Lower lobe of right lung (tissue), 2 donors: ENCODE measurements around the gene ABCC1. TPM values are rescaled to one million over a fixed set of nuclear protein-coding genes. Genes with fewer than 3 reads are reported as not detected.

Experiments used
- ATAC-seq, 2 donors: fragments of 200-7000 bp; cut with Tn5 transposase; one replicate each; pipeline ENCODE4 v1.9.1; 2020 to 2022; ENCODE audit warnings: mild to moderate bottlenecking in 2 of 2, moderate library complexity in 2 of 2
- DNase-seq: peaks from one replicate; pipeline ENCODE4 v3.0.0-alpha.2; 2020
- H3K27ac ChIP-seq: fragments of 200-600 bp; one replicate; pipeline ENCODE4 v1.8.0; 2022
- H3K27me3 ChIP-seq: fragments of 200-600 bp; one replicate; pipeline ENCODE4 v1.8.0; 2022; ENCODE audit warnings: low read depth
- H3K36me3 ChIP-seq: fragments of 200-600 bp; one replicate; pipeline ENCODE4 v1.8.0; 2022; ENCODE audit warnings: mild to moderate bottlenecking
- H3K4me1 ChIP-seq: fragments of 200-600 bp; one replicate; pipeline ENCODE4 v1.8.0; 2022
- H3K4me3 ChIP-seq: fragments of 200-600 bp; one replicate; pipeline ENCODE4 v1.8.0; 2022; ENCODE audit warnings: mild to moderate bottlenecking
- H3K9me3 ChIP-seq: fragments of 200-600 bp; one replicate; pipeline ENCODE4 v1.8.0; 2022
- CTCF ChIP-seq: fragments of 200-600 bp; IDR thresholded peaks from one replicate; pipeline ENCODE4 v1.8.0; 2022; ENCODE audit warnings: antibody characterized with exemption, mild to moderate bottlenecking
- intact Hi-C: fragments of 100-400 bp; cut with DNase I; formaldehyde crosslinking; loops from one replicate; pipeline ENCODE4 v1.11.0; 2022
- total RNA-seq: library from RNA; stranded (reverse); fragmentation: NEBNext Ultra II Directional; extraction: Animal tissue kit (Norgen Biotek cat#: 25700); gene quantifications from one replicate; pipeline ENCODE4 v1.2.1, GENCODE V29; 2021
- donor health status: DM: no; HTN: yes; CAD: no; lungs with severe emphysema.

The ABCC1 gene
- total RNA-seq, 1 donor from 2014 or later: 47.5 TPM

- Histone ChIP-seq H3K4me3 (no peak overlapping the region), H3K9me3 (no peaks in the 10 kb centered on the region), H3K4me1 (peaks cover 26% of the 10 kb centered on the region), H3K36me3 (no peaks in the 10 kb centered on the region), H3K27ac (no peak overlapping the region), H3K27me3 (no peaks in the 10 kb centered on the region)
- DNase-seq: no peak
- intact Hi-C loops: no loop called here
- no peak for TF ChIP-seq CTCF
- no peak for ATAC-seq
These were observed 52.3 kb downstream of the ABCC1 start for GRCh38 chr16:16001596-16002255.

GRCh38 chr16:16003719-16004313 is 54.4 kb downstream of the ABCC1 start:
- ATAC-seq: no peak
- TF ChIP-seq CTCF: no peak

GRCh38 chr16:16004314-16004749 is 54.9 kb downstream of the ABCC1 start:
- ATAC-seq: no peak
- no peak for TF ChIP-seq CTCF
- no peaks in the 10 kb centered on the region for H3K9me3 ChIP-seq
- peaks cover 5% of the 10 kb centered on the region for H3K36me3 ChIP-seq
- H3K27me3 ChIP-seq: no peaks in the 10 kb centered on the region
- H3K4me1 ChIP-seq: peaks cover 13% of the 10 kb centered on the region
- intact Hi-C loops: no loop called here
- DNase-seq: no peak
- H3K4me3 ChIP-seq: no peak overlapping the region
- H3K27ac ChIP-seq: no peak overlapping the region

More at GRCh38 chr16:16003719-16004313, 54.4 kb downstream of the ABCC1 start:
- intact Hi-C loops: no loop called here
- no peak for DNase-seq
- H3K9me3 ChIP-seq: no peaks in the 10 kb centered on the region
- peaks cover 15% of the 10 kb centered on the region for H3K4me1 ChIP-seq
- H3K4me3 ChIP-seq: no peak overlapping the region
- peaks cover under 1% of the 10 kb centered on the region for H3K36me3 ChIP-seq
- H3K27me3 ChIP-seq: no peaks in the 10 kb centered on the region
- H3K27ac ChIP-seq: no peak overlapping the region

GRCh38 chr16:16005721-16006120 is 56.3 kb downstream of the ABCC1 start:
- no peak for TF ChIP-seq CTCF
- peaks cover 13% of the 10 kb centered on the region for H3K4me1 ChIP-seq
- intact Hi-C loops: no loop called here
- H3K9me3 ChIP-seq: no peaks in the 10 kb centered on the region
- H3K27me3 ChIP-seq: no peaks in the 10 kb centered on the region
- peaks cover 19% of the 10 kb centered on the region for H3K36me3 ChIP-seq
- DNase-seq (no peak), ATAC-seq (no peak)
- no peak overlapping the region for H3K27ac ChIP-seq
- H3K4me3 ChIP-seq: no peak overlapping the region

- no peaks in the 10 kb centered on the region for H3K9me3 ChIP-seq
- intact Hi-C loops: no loop called here
- H3K4me1 ChIP-seq: peaks cover 12% of the 10 kb centered on the region
- H3K4me3 ChIP-seq: no peak overlapping the region
- ATAC-seq: no peak
- no peak for TF ChIP-seq CTCF
- peaks cover 23% of the 10 kb centered on the region for H3K36me3 ChIP-seq
- H3K27me3 ChIP-seq: no peaks in the 10 kb centered on the region
- no peak overlapping the region for H3K27ac ChIP-seq
- DNase-seq: no peak
These were observed 57.2 kb downstream of the ABCC1 start for GRCh38 chr16:16006650-16007049.
